Activated CD4-positive, alpha-beta T cell treated with anti-CD3 and anti-CD28 coated beads for 4 hours (primary cell): Measurements from ENCODE around the gene GRIN2C.
"Not testable (repeated sequence)": the region's sequence is repeated elsewhere in the genome, so short reads cannot be mapped to it uniquely, and the experiment has no call there.

Experiments used
- DNase-seq, 2 donors: peaks; one replicate each; pipeline ENCODE4 v3.0.0-alpha.2; 2020

The GRIN2C gene

DNA sequence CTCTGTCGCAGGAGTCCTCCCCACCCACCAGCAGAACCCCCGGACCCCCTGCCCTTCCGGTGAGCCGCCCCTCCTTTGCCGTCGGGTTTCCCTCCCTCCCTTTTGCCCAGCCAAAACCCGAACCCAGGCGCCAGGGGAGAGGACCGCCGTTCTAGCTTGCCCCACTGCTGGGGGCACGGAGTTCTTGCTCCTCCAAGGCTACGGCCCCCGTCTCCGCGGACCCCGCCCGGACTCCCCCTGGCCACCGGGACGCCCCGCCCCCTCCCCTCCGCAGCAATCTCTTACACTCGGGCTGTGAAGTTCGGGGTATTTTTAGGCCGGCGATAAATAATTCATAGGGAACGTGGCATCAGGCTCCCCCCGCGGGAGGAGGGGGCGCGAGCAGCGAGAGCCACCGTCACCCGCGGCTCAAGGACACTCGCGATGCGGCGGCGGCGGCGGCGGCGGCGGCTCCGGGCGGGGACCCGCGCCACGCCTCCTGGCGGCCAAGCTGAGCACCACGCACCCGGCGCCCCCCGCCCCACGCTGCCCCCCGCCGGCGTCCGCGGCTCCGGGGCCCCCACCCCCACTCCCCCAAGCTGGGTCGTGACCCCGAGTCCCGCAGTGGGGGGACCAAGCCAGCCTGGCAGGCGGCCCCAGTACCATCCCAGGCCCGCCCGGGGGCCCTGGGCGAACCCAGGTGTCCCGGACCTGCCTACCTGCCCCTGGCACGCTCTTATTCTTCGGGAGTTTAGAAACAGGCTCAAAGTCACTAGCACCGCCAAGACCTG is at the start of gene GRIN2C:
TSS of gene GRIN2C (minus strand) at position 427 of the 770 bp plus-strand sequence. CDS start 4,793 bp downstream, outside the sequence.
- DNase-seq = peak; percentile 28 to 33

DNA sequence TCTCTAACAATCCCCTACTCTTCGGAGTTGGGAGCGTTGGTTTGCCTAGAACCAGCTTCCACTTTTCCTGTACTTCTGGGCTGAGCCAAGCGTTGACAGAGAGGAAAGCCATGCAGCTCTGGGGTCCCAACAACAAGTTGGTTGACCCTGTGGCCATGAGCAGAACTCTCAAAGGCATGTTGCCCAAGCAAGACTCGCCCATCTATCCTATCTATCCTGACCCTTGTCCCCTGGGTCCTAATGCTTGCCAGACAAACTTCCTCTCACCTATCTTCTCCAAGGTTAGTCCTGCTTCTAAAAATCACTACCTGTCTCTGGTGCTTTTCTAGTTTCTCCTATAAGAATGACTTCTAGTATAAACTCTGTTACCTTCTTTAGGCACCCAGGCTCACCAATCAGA is 49.4 kb upstream of the GRIN2C start:
- not testable (repeated sequence) for DNase-seq

DNA sequence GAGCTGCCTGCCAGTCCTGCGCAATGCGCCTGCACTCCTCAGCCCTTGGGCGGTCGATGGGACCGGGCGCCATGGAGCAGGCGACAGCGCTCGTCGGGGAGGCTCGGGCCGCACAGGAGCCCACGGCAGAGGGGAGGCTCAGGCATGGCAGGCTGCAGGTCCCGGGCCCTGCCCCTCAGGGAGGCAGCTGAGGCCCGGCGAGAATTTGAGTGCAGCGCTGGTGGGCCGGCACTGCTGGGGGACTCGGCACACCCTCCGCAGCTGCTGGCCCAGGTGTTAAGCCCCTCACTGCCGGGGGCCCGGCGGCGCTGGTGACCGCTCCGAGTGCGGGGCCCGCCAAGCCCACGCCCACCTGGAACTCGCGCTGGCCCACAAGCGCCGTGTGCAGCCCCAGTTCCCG is 47.3 kb upstream of the GRIN2C start:
- DNase-seq = no peak

DNA sequence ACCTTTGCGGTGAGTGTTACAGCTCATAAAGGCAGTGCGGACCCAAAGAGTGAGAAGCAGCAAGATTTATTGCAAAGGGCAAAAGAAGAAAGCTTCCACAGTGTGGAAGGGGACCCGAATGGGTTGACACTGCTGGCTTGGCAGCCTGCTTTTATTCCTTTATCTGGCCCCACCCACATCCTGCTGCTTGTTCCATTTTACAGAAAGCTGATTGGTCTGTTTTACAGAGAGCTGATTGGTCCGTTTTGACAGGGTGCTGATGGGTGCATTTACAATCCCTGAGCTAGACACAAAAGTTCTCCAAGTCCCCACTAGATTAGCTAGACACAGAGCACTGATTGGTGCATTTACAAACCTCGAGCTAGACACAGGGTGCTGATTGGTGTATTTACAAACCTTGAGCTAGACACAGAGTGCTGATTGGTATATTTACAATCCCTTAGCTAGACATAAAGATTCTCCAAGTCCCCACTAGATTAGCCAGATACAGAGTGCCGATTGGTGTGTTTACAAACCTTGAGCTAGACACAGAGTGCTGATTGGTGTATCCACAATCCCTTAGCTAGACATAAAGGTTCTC is 46.6 kb upstream of the GRIN2C start:
- not testable (repeated sequence) for DNase-seq

DNA sequence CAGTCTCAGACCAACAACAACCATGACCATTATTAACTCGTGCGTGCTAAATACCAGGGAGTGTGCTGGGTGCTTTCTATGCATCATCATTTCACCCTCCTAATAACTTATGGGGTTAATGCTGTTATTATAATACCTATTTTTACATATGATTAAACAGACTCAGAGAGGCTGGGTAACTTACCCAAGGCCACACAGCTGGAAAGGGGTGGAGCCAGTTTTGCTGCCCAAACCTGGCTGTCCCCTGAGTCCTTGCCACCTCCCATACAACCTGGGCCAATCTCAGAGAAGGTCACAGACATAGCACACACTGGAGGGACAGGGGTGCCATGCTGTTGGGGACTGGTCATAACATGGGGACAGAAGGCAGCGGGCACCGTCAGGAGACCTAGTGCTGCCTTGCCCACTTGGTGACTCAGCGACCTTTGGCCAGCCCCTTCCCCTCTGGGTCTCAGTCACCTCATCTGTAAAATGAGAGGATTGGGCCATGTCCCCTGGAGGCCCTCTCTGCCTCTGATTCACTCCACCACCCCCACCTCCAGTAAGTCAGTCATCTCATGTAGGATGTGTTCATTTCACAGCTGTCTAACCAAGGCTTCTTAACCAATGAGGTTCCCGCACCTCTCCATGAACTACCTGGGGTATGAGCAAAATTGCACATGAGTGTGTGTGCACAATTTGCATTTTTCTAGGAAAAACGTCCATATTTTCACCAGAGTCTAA is 45.2 kb upstream of the GRIN2C start:
- DNase-seq = no peak

DNA sequence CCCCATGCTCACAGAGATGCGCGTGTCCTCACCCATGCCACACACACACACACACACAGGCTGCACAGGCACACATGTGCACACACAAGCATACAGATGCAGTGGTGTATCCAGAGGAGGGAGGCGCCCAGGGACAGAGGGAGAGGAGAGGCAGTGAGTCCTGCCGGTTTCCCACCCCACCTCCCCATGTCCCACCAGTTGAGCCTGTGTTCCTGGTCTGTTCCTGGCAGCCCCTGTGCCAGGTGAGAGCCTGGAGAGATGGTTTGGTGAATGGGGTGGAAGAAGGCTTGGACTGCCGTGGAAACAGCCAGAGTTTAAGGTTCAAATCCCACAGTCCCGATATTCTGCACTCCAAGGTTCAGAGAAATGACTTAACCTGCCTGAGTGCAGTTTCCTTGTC is 44.0 kb upstream of the GRIN2C start:
- DNase-seq = no peak

DNA sequence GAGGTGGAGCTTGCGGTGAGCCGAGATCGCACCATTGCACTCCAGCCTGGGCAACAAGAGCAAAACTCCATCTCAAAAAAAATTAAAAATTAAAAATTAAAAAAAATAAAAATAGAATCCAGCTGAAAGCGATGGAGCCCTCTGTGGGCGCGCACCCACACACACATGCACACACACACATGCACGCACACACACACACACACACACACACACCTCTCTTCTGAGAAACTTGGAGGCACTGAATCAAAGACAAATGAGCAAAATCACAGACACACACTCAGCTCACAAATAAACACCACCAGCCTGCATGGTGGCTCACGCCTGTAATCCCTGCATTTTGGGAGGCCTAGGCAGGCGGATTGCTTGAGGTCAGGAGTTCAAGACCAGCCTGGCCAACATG is 43.3 kb upstream of the GRIN2C start:
- DNase-seq = no peak

DNA sequence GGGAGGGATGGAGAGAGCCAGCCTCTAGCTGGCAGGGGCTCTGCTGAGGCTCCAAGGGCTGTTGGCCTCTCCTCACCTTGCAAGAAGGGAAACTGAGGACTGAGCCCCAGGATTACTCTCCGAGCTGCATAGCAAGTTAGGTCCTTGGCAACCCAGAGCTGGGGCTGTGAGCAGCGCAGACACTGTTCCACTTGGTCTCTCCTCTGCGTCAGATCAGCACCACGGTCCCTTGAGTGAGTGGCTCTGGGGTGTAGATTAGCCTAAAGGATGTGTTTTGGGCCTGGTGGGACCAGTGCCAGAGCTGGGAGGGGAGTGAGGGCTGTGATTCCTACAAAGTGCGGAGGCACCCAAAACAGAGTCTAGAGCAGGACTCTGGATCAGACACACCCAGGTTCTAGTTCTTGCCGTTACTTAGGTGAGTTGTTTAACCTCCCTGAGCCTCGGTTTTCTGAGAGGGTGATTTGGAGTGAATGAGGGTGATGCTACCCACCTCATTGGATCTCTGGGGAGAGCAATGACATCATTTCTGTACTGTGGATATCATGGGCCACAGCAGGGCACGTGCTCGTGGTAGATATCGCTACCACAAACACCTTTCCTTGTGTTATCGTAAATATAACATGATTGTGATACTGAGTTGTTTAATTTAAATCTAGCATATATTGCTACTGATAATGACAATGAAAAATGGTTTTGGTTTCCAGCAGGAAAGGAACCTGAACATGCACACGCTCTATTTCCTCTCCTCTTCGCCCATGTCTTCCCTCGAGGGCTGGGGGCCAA is 41.9 kb upstream of the GRIN2C start:
- DNase-seq = no peak

DNA sequence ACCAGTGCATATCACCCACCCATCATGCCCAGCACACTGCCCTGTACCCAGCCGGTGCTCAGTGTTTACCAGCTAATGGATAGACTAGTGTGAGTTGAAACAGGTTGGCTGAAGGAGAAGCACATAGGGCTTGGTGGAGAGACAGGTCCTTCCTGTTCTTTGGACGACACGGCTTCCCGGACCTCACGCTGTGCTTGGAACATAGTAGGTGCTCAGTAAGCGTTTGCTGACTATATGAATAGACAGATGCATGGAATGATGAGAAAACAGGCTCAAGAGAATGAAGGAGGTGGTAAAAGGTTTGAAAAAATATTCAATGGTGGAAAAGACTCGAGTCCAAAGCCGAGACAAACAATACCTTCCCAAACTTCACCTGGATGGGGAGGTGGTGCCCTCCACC is 40.5 kb upstream of the GRIN2C start:
- DNase-seq = no peak

DNA sequence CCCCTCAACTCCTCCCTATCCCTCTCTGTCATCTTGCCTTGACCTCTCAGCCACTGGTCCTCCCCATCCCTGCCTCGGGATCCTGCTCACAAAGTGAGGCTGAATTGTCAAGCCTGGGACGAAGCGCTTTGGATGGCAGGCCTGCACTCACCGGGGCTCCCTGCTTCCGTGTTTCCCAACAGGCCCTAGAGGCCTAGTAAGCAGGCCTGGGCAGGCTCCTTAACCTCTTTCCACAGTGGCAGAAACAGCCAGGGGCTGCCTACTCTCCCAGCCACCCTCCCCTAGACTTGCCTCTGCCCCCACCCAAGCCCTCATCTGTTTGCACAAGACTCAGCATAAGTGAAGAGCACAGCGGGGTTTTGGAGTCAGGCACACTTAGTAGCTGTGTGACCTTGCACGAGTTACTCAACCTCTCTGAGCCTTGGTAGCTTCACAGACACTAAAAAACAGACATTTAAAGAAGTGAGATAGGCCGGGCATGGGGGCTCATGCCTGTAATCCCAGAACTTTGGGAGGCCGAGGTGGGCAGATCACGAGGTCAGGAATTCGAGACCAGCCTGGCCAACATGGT is 38.8 kb upstream of the GRIN2C start:
- DNase-seq = no peak

DNA sequence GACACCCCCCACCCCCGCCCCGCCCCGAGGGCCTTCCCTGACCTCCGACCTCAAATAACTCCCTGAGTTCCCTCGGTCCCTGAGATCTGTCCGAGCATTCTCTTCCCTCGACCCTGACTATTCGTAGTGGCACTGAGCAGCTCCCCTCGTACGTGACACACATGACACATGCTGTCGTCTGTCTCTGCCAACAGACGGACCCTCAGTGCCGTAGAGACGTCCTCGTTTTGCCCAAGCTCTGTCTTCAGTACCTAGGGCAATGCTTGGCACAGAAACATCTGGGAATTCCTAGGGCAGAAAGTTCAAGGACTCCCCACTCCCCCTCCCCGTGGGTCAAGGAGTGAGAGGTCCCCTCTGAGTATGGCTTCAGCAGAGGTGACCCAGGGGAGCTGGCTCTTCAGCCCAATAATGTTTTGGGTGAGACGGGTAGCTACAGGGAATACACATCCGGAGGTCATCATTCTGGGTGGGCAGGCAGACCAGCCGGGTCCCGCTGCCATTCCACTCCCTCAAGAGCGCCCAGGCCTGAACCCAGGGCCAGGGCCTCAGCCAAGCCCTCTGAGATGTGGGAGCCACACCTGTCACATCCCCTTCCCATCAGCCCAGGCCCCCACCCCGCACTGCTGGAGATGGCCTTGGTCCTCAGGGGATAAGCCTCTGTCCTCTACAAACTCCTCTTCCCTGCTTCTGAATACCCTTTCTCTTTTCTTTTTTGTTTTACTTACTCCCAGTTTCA is 34.4 kb upstream of the GRIN2C start:
- DNase-seq = no peak

DNA sequence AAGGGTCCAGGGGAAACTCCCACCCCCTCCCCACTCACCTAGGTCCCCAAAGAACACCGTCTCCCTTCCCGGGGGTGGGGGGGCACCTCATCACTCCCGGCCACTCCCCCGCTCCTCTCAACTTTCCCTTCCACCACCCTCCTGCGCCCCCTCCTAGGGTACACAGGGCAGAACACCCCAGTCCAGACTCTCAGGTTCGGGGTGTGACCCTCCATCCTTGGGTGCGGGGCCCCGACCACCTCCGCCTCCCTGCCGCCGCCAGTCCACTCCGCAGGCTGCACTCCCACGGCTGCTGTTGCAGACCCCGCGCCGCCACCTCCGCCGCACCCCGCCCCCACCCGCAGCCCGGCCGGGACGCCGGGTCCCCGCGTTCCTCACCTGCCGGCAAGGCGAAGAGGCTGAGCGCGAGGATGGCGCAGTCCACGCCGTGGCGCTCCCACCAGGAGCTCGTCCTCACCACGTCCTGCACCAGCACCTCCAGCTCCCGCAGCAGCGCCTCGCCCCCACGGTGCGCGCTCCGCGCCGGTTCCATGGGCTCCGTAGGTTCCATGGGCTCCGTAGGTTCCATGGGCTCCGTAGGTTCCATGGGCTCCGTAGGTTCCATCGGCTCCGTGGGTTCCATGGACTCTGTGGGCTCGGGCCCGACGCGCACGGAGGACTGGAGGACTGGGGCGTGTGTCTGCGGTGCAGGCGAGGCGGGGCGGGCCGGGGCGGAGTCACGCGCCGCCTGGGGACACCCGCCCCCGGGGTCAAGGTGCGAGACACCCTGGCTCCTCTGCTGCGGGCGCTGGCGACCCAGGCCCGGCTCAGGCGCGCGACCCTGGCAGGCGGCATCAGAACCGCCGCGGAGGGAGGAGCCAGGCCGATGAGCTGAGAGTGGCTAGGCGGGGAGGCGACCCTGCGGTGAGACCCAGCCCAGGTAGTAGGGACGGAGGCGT is 33.6 kb upstream of the GRIN2C start, which contains the start of gene FADS6:
TSS of gene FADS6 (minus strand) at position 660 of the 938 bp plus-strand sequence. CDS start at position 622, 38 bp downstream.
- no peak for DNase-seq

DNA sequence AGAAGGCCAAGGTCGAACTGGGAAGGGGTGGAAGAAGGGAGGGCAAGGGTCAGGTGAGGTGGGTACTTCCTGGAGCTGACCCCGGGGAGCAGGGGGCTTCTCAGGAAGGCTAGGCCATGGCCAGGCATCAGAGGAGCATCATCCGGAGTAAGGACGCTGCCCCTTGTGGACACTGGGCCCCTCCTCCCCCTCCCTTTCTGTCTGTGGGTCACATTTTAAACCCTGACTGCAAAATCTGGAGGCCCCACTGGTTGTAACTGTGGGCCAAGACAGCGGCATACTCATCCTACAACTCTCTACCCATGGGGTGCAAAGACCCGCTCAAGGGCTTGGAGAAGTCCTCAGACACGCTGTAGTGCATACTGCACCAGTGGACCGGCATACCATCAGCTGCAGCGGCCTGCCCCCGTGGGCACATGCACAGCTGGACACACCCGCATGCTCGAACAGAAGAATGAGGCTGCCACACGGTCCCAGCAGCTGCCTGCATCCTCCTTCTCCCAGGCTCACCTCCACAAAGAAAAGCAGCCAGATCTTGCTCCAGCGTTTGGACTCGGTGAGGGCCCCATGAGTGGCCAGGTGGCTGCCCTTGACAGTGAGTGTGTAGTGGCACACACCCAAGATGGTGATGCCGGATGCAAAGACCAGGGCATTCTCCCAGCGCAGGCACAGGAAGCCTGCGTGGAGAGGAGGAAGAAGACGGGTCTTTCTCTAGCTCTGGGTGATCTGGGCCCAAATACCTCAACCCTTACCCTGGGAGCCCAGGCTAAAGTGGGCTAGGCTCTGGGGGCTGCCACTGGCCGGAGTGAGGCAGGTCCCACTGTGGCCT is 32.5 kb upstream of the GRIN2C start:
- no peak for DNase-seq

DNA sequence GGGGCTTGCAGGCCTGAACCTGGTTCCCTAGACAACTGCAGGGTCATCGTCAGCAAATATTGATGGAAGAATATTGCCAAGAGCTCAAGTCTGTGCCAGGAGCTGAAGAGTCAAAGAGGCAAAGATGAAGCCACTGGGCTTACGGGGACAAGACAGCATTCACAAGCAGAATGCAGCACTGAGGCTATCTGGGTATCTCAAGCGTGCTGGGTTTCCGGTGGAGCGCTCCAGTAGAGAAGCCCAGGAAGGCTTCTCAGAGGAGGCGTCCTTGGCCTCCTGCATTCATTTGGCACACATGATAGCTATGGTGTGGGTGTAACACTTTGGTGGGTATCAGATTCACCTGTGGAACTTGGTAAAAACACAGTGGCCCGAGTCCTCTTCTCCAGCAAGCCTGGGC is 30.9 kb upstream of the GRIN2C start:
- DNase-seq = no peak

DNA sequence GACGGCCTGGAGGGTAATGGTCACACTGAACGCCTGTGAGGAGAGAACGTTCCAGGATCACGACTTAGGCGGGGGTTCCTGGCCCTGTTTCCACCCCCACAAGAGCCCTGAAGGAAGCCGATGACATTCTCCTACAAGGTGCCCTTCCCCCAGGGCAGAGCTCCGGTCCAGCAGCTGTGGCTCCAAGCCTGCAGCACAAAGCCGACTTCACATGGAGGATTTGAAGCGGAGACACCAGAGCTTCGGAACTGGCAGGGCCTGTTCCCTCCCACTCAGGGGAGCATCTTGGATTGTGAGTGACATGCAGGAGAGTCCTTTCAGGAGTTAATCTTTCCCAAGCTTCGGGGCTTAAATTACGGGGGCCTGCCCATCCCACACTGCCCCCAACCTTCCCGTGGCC is 28.8 kb upstream of the GRIN2C start:
- no peak for DNase-seq

DNA sequence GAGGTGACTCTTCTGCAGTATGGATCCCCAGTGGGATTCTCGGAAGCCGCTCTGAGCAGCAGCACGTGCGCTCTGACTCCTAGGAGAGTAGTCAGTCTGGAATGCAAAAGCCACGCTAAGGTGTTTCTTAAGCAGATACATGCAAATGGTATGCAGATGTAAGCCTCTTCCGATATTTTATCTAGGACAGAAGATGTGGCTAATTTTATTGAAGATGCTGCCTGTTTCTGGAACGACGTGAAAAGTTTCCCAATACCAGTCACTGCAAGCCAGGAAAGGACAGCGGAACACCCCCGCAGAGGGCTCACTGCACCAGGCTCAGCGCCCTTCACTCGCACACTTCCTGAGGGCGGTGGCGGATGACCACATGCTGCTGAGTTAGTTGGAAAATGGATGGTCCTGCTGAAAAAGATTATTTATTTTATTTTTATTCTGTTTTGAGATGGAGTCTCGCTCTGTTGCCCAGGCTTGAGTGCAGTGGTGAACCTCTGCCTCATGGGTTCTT is 23.6 kb upstream of the GRIN2C start:
- no peak for DNase-seq

DNA sequence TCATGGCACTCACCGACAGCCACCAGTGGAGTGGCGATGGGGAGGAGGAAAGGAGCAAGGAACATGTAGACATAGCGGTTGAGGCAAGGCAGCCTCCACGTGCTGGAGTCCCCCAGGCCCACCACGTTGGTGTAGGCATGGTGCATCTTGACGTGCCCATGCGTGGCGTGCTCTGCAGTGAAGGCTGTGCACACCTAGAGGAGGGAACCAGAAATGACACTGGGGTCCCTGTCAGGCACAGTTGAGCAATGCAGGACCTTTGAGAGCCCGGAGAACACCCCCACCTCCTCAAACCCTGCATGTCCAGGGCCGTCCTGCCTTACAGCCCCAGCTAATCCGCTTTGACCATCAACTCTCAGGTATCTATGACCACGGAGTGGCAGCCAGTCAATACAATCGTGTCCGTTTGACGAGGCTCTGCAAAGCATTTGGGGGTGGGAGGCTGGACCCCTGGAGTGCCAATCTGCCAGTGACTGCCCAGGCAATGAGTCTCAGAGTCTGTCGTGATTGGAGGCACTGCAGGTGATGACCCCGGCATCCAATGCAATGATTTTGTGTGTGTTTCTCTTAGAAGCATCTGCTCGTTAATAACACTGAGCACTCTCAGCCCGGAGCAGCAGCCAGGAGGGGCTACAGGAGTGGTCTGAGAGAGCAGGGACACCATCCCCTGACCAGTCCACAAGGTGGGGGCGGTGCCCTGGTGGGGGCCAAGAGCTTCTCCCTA is 23.0 kb upstream of the GRIN2C start:
- no peak for DNase-seq

DNA sequence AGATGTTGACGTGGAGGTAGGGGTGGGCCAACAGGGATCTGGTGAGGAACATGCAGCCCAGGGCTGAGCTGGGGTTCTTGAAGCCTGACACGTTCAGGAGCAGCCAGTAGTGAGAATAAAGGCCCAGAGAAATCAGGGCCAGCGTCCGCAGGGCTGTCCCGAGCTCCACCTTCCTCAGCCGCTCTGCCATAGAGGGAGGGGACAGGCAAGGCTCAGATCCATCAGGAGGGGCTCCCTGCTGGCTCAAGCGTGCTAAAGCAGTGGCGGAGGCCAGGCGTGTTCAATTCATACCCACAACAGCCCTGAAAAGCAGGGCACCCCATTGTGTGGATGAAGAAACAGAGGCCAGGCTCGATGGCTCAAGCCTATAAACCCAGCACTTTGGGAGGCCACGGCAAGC is 21.4 kb upstream of the GRIN2C start:
- no peak for DNase-seq

DNA sequence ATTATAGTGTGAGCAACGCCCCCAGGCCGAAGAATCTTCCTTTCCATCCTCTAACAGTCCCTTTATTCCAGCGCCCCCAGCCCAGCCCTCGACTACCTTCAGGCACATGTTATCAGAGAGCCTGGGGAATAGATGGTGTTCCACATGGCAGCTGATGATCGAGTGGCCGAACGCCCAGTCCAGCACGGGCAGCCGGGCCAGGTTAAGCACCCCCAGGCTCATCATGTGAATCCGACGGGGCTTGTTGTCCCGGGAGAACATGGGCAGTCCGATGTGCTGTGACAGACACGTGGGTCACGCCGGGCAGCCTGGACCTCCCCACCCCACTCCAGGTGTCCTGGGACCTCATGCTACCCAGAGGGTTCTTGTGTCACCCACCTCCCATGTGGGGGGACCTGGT is 19.6 kb upstream of the GRIN2C start:
- DNase-seq = no peak
